IMR-90 (cell line): ENCODE data around the gene PRELID1. TPM values are rescaled to one million over a fixed set of nuclear protein-coding genes. Genes with fewer than 3 reads are reported as not detected.

Source experiments
- ATAC-seq: fragments of 200-7000 bp; cut with Tn5 transposase; 2 replicates; pipeline ENCODE4 v1.9.1; 2020; ENCODE audit warnings: low read depth, mild to moderate bottlenecking, moderate library complexity
- BruUV-seq: library from RNA; stranded (reverse); fragments of 400-500 nt; replicated peaks from 2 replicates; lab custom pipeline; 2021; lab: Mats Ljungman, UMichigan
- CTCF ChIA-PET: fragments of 300-600 bp; formaldehyde crosslinking; extraction: SDS; loops from one replicate; lab custom pipeline; 2021; ENCODE audit warnings: antibody characterized with exemption; lab: Yijun Ruan, JAX
- POLR2A ChIA-PET: fragments of 300-600 bp; sonication (Branson Sonifier 250); formaldehyde crosslinking; loops from one replicate; lab custom pipeline; 2022; ENCODE audit warnings: antibody characterized with exemption; ENCODE audit not compliant: unreplicated experiment; lab: Charles Lee
- DNase-seq: peaks from one replicate; pipeline ENCODE4 v3.0.0; 2013
- H2AFZ ChIP-seq: replicated peaks from 2 replicates; pipeline ENCODE3; 2013; ENCODE audit warnings: low read length, mild to moderate bottlenecking; ENCODE audit not compliant: poor library complexity
- H2AK5ac ChIP-seq: 2 replicates; pipeline ENCODE4 v1.6.1; 2013; ENCODE audit warnings: low read depth, low read length, inconsistent platforms
- H2AK9ac ChIP-seq: replicated peaks from 2 replicates; pipeline ENCODE3; 2013; ENCODE audit warnings: mild to moderate bottlenecking, low read depth, low read length, moderate library complexity; ENCODE audit not compliant: poor library complexity
- H2BK120ac ChIP-seq: 2 replicates; pipeline ENCODE4 v1.6.1; 2013; ENCODE audit warnings: low read depth, low read length, inconsistent platforms
- H2BK15ac ChIP-seq: 3 replicates; pipeline ENCODE4 v1.6.1; 2013; ENCODE audit warnings: low read depth, low read length, inconsistent platforms
- H2BK20ac ChIP-seq: 2 replicates; pipeline ENCODE4 v1.6.1; 2013; ENCODE audit warnings: low read depth, mild to moderate bottlenecking, inconsistent platforms, low read length, moderate library complexity
- H2BK5ac ChIP-seq: 2 replicates; pipeline ENCODE4 v1.6.1; 2013; ENCODE audit warnings: mild to moderate bottlenecking, low read depth, low read length, inconsistent platforms; ENCODE audit not compliant: poor library complexity, severe bottlenecking
- H3K14ac ChIP-seq: replicated peaks from 2 replicates; pipeline ENCODE4 v1.6.1; 2013; ENCODE audit warnings: low read depth, low read length, inconsistent platforms
- H3K18ac ChIP-seq: 2 replicates; pipeline ENCODE4 v1.6.1; 2013; ENCODE audit warnings: low read depth, low read length, control low read depth
- H3K23ac ChIP-seq: 2 replicates; pipeline ENCODE4 v1.6.1; 2013; ENCODE audit warnings: low read depth, low read length, inconsistent platforms
- H3K27ac ChIP-seq: 2 replicates; pipeline ENCODE4 v1.5.1; 2013; ENCODE audit warnings: mild to moderate bottlenecking, control low read depth, low read length; ENCODE audit not compliant: insufficient read depth
- H3K27me3 ChIP-seq: 2 replicates; pipeline ENCODE4 v1.6.1; 2013; ENCODE audit warnings: low read length; ENCODE audit not compliant: control insufficient read depth, insufficient read depth
- H3K36me3 ChIP-seq: 2 replicates; pipeline ENCODE4 v1.6.1; 2013; ENCODE audit warnings: low read length, mixed read lengths; ENCODE audit not compliant: control insufficient read depth, insufficient read depth
- H3K4ac ChIP-seq: 2 replicates; pipeline ENCODE4 v1.6.1; 2013; ENCODE audit warnings: low read depth, low read length, inconsistent platforms
- H3K4me1 ChIP-seq: 2 replicates; pipeline ENCODE4 v1.6.1; 2013; ENCODE audit warnings: low read length, mixed read lengths; ENCODE audit not compliant: control insufficient read depth, insufficient read depth
- H3K4me2 ChIP-seq: 2 replicates; pipeline ENCODE4 v1.6.1; 2013; ENCODE audit warnings: low read depth, mild to moderate bottlenecking, control low read depth, low read length, moderate library complexity
- H3K4me3 ChIP-seq: 2 replicates; pipeline ENCODE4 v1.5.1; 2013; ENCODE audit warnings: low read depth, mild to moderate bottlenecking, control low read depth, low read length, moderate library complexity; ENCODE audit not compliant: insufficient read depth
- H3K56ac ChIP-seq: 2 replicates; pipeline ENCODE4 v1.6.1; 2013; ENCODE audit warnings: low read length, inconsistent platforms; ENCODE audit not compliant: insufficient read depth; ENCODE audit errors: extremely low read depth
- H3K79me1 ChIP-seq, 2 experiments: 2 replicates each; pipeline ENCODE4 v1.6.1; 2013; ENCODE audit warnings: low read length in 2 of 2, inconsistent platforms in 1 of 2, low read depth in 1 of 2
- H3K9ac ChIP-seq: 2 replicates; pipeline ENCODE4 v1.6.1; 2013; ENCODE audit warnings: low read depth, low read length, control low read depth
- H3K9me1 ChIP-seq: 2 replicates; pipeline ENCODE4 v1.6.1; 2013; ENCODE audit warnings: low read length, inconsistent platforms; ENCODE audit not compliant: insufficient read depth
- H3K9me3 ChIP-seq: 2 replicates; pipeline ENCODE4 v1.6.1; 2013; ENCODE audit warnings: low read length; ENCODE audit not compliant: control insufficient read depth, insufficient read depth
- H4K20me1 ChIP-seq: 2 replicates; pipeline ENCODE4 v1.6.1; 2013; ENCODE audit warnings: low read length, inconsistent platforms; ENCODE audit not compliant: insufficient read depth
- H4K5ac ChIP-seq: 2 replicates; pipeline ENCODE4 v1.6.1; 2013; ENCODE audit warnings: mild to moderate bottlenecking, low read depth, low read length, control low read depth
- H4K8ac ChIP-seq, 2 experiments: 2 replicates each; pipeline ENCODE4 v1.6.1; 2013; ENCODE audit warnings: low read depth in 2 of 2, low read length in 2 of 2, control low read depth in 1 of 2, inconsistent platforms in 1 of 2
- H4K91ac ChIP-seq: 2 replicates; pipeline ENCODE4 v1.6.1; 2013; ENCODE audit warnings: low read depth, low read length, inconsistent platforms; ENCODE audit not compliant: insufficient read depth
- CEBPB ChIP-seq: IDR thresholded peaks from 2 replicates; pipeline ENCODE4 v1.6.1; 2012; ENCODE audit warnings: low read depth, low read length, improper control_type of control experiment
- CHD1 ChIP-seq: IDR thresholded peaks from 2 replicates; pipeline ENCODE4 v1.6.1; 2012; ENCODE audit warnings: low read depth, low read length, improper control_type of control experiment
- CTCF ChIP-seq: conservative IDR thresholded peaks from 2 replicates; pipeline ENCODE4 v1.5.1; 2012; ENCODE audit warnings: mild to moderate bottlenecking, low read depth, low read length, improper control_type of control experiment
- ELK1 ChIP-seq: fragments of 150-350 bp; IDR thresholded peaks from 2 replicates; pipeline ENCODE4 v1.6.1; 2016; ENCODE audit warnings: low read depth, mild to moderate bottlenecking, low read length, moderate library complexity, borderline replicate concordance
- MAZ ChIP-seq: IDR thresholded peaks from 2 replicates; pipeline ENCODE4 v1.6.1; 2012; ENCODE audit warnings: low read depth, mild to moderate bottlenecking, low read length, improper control_type of control experiment, moderate library complexity, borderline replicate concordance
- MXI1 ChIP-seq: IDR thresholded peaks from 2 replicates; pipeline ENCODE4 v1.6.1; 2012; ENCODE audit warnings: low read depth, mild to moderate bottlenecking, low read length, moderate library complexity, borderline replicate concordance
- NFE2L2 ChIP-seq: fragments of 150-350 bp; IDR thresholded peaks from 2 replicates; pipeline ENCODE4 v1.6.1; 2016; ENCODE audit warnings: low read depth, mild to moderate bottlenecking, low read length
- POLR2A ChIP-seq: IDR thresholded peaks from 2 replicates; pipeline ENCODE4 v1.6.1; 2012; ENCODE audit warnings: mild to moderate bottlenecking, low read depth, low read length
- RAD21 ChIP-seq: IDR thresholded peaks from 2 replicates; pipeline ENCODE4 v1.6.1; 2012; ENCODE audit warnings: low read length, improper control_type of control experiment
- RCOR1 ChIP-seq: IDR thresholded peaks from 2 replicates; pipeline ENCODE4 v1.6.1; 2012; ENCODE audit warnings: mild to moderate bottlenecking, low read length, improper control_type of control experiment; ENCODE audit not compliant: insufficient replicate concordance
- RFX5 ChIP-seq: IDR thresholded peaks from 2 replicates; pipeline ENCODE4 v1.8.0; 2012; ENCODE audit warnings: low read depth, mild to moderate bottlenecking, low read length, moderate library complexity
- WGBS, 2 experiments: methylation state at CpG; one replicate each; pipeline versions ENCODE4 v1.1.5 to v1.1.7; 2013; ENCODE audit warnings: missing lambda C conversion rate in 2 of 2; ENCODE audit not compliant: insufficient read length in 1 of 2; ENCODE audit errors: extremely low coverage in 2 of 2; 5-methylcytosine and 5-hydroxymethylcytosine counted together
- dilution Hi-C: fragments of 300-500 bp; cut with HindIII; formaldehyde crosslinking; loops from one replicate; pipeline ENCODE4 v1.14.3; 2018; ENCODE audit warnings: low sequenced_read_pairs; ENCODE audit not compliant: unreplicated experiment
- in situ Hi-C: fragments of 300-500 bp; cut with MboI; formaldehyde crosslinking; loops from 3 replicates; pipeline ENCODE4 v1.14.3; 2019; ENCODE audit warnings: low sequenced_read_pairs, inconsistent platforms, mixed read lengths
- intact Hi-C: fragments of 100-400 bp; cut with micrococcal nuclease; formaldehyde crosslinking; loops from 2 replicates; pipeline ENCODE4 v1.10.0; 2022
- polyA plus RNA-seq, 3 experiments: library from polyadenylated mRNA; depleted of rRNA; stranded (reverse); fragments of >200 nt; gene quantifications; 2 replicates each; pipeline ENCODE4 v1.2.3, GENCODE V29; 2012; ENCODE audit warnings: low replicate concordance in 1 of 3
- total RNA-seq: library from RNA; depleted of rRNA; stranded (reverse); fragments of >200 nt; gene quantifications from 2 replicates; pipeline ENCODE4 v1.2.3, GENCODE V29; 2012

Gene PRELID1
- total and polyA plus RNA-seq, 2 of the 4 experiments (the other 2 are of a cell fraction), result 116 to 239 TPM

DNA sequence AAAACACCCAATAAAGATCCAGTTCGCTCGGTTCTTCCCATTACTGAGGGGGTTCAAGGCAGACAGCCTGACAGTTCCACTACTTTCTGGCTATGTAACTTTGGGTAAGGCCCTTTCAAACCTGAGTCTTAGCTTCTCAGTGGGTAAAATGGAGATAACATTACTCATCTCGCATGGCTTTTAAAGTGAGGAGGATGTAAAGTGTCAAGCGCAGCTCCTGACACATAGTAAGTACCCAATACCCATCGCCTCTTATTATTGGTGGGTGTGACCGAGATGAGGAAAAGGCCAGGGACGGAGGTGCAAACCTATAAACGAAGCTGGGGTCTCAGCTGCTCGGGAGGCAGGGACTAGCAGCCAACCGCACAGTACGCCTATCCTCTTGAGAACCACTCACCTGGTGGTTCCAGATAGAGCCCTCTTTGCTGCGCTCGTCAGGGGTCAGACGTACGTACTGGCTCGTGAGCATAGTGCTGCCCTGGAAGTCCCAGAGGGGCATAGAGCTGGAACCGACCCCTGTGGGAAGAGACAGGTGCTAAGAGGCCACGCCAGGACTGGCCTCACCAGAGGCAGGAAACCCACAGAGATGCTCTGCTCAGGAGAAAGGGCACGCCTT lies 47.3 kb downstream of the PRELID1 start (continued):
- no peak for TF ChIP-seq RAD21

GRCh38 chr5:177351392-177352329 lies 48.1 kb downstream of the PRELID1 start, which contains the start of gene LMAN2:
TSS of gene LMAN2 (minus strand) at chr5:177351668. CDS start at chr5:177351647, 21 bp downstream.
- 2% methylated on average over 29 of the region's 55 CpGs; no CpG with 5 or more reads in 1 of the 2 experiments for WGBS, 2 experiments
- Histone ChIP-seq H3K27ac (peak within 1 kb of the TSS; percentile 86), H3K4ac (peak within 1 kb of the TSS; percentile 93), H2BK120ac (peak within 1 kb of the TSS; percentile 89), H3K56ac (peak within 1 kb of the TSS; percentile 84), H4K20me1 (peaks cover 12% of the 10 kb centered on the region), H2BK15ac (peak within 1 kb of the TSS; percentile 84; the same call in 1 of the 3 replicates), H3K9me3 (peaks cover 2% of the 10 kb centered on the region; the same call in 1 of the 2 replicates), H3K4me2 (peak within 1 kb of the TSS; percentile 98), H2AFZ (peak within 1 kb of the TSS; percentile 99), H3K14ac (peak within 1 kb of the TSS; percentile 95), H2BK20ac (peak within 1 kb of the TSS; percentile 70; the same call in 1 of the 2 replicates), H2AK9ac (peak within 1 kb of the TSS; percentile 95), H2BK5ac (peak within 1 kb of the TSS; percentile 93), H3K4me3 (peak within 1 kb of the TSS; percentile 63), H4K91ac (peak within 1 kb of the TSS; percentile 99), H3K27me3 (peaks cover 2% of the 10 kb centered on the region; the same call in 1 of the 2 replicates), H3K79me1 (peaks cover 31 to 36% of the 10 kb centered on the region in 2 experiments), H3K18ac (peak within 1 kb of the TSS; percentile 79), H4K5ac (peak within 1 kb of the TSS; percentile 91), H3K4me1 (peaks cover 23% of the 10 kb centered on the region), H3K9me1 (peaks cover 10% of the 10 kb centered on the region; the same call in 1 of the 2 replicates), H3K36me3 (peaks cover 7% of the 10 kb centered on the region; the same call in 1 of the 2 replicates), H4K8ac (peak within 1 kb of the TSS; percentile 99 to 100), H3K23ac (peak within 1 kb of the TSS; percentile 83), H2AK5ac (peak within 1 kb of the TSS; percentile 98), H3K9ac (peak within 1 kb of the TSS; percentile 78)
- DNase-seq (peak; percentile 96), ATAC-seq (peak; percentile 99)
- no TSS peak for BruUV-seq
- POLR2A ChIA-PET, result interaction anchor here (0.6 to 0.7 kb wide), 2 partner anchors 9 to 124 kb away, joined by 3 to 4 read pairs; no protein-coding TSS in a partner anchor
- dilution Hi-C loops, result no loop called here
- intact Hi-C loops, result no loop called here
- CTCF ChIA-PET, result interaction anchor here (1.2 to 1.4 kb wide), 2 partner anchors 52 to 102 kb away, joined by 3 to 5 read pairs; no protein-coding TSS in a partner anchor
- in situ Hi-C loops, result no loop called here
- TF ChIP-seq NFE2L2, result no peak
- peak; percentile 86 for TF ChIP-seq POLR2A
- TF ChIP-seq ELK1, result no peak
- TF ChIP-seq CHD1, result peak; percentile 71; the same call in 1 of the 2 replicates
- no peak for TF ChIP-seq CTCF
- no peak for TF ChIP-seq RFX5
- TF ChIP-seq MXI1, result no peak
- TF ChIP-seq MAZ, result no peak; the same call in 1 of the 2 replicates
- no peak for TF ChIP-seq CEBPB
- no peak for TF ChIP-seq RCOR1
